Sigmoid colon (tissue), 4 donors: ENCODE results near the gene TEX51.

Experiments used
- CTCF ChIP-seq, 4 experiments: fragments of 450-650 bp in 3 of 4; fragments of 200-600 bp in 1 of 4; IDR thresholded peaks; one replicate each; pipeline ENCODE4 v1.5.1; 2016 to 2019; ENCODE audit warnings: antibody characterized with exemption in 4 of 4, mild to moderate bottlenecking in 3 of 4, moderate library complexity in 2 of 4
- POLR2AphosphoS5 ChIP-seq, 4 donors: sonication (generic); formaldehyde crosslinking; IDR thresholded peaks; one replicate each; pipeline ENCODE4 v1.6.1; 2017; ENCODE audit warnings: antibody characterized with exemption in 4 of 4

- TF ChIP-seq POLR2AphosphoS5 (IDR thresholded peaks at IDR 0.05) (no peak), CTCF (IDR thresholded peaks at IDR 0.05) (no peak)
Observed at GRCh38 chr2:126881591-126881990, 17.1 kb upstream of the TEX51 start.
